ENCODE data around the gene TMPRSS3.

- TF ChIP-seq CTCF (IDR thresholded peaks at IDR 0.05): no peak
- no peak for TF ChIP-seq POLR2AphosphoS5 (IDR thresholded peaks at IDR 0.05)
- no peak for TF ChIP-seq EP300 (IDR thresholded peaks at IDR 0.05; ENCODE audit: low read depth)
These were observed 45.4 kb downstream of the TMPRSS3 start for GRCh38 chr21:42350318-42350910.
